K562 (cell line): Measurements from ENCODE around the gene WASL. TPM values are rescaled to one million over a fixed set of nuclear protein-coding genes. Genes with fewer than 3 reads are reported as not detected.

Experiments
- ELF2 ChIP-seq: fragments of 250-450 bp; sonication (Bioruptor Pico); IDR thresholded peaks from 2 replicates; pipeline ENCODE4 v1.5.0; 2021; ENCODE audit warnings: mild to moderate bottlenecking
- EP400 ChIP-seq: fragments of 450-650 bp; IDR thresholded peaks from 2 replicates; pipeline ENCODE4 v1.6.1; 2017; ENCODE audit warnings: antibody characterized with exemption, mild to moderate bottlenecking, moderate library complexity
- FOSL1 ChIP-seq: fragments of 200-800 bp; sonication (Bioruptor generic); conservative IDR thresholded peaks from 2 replicates; pipeline ENCODE4 v1.6.1; 2016; ENCODE audit warnings: missing genetic modification characterization, missing compliant biosample characterization
- FOXA1 ChIP-seq: fragments of 450-650 bp; IDR thresholded peaks from 2 replicates; pipeline ENCODE4 v1.6.1; 2016; ENCODE audit warnings: mild to moderate bottlenecking, borderline replicate concordance
- KLF10 ChIP-seq: fragments of 250-450 bp; sonication (Bioruptor Pico); IDR thresholded peaks from 2 replicates; pipeline ENCODE4 v1.6.1; 2021; ENCODE audit warnings: matching md5 sums
- KLF13 ChIP-seq: fragments of 450-650 bp; IDR thresholded peaks from 2 replicates; pipeline ENCODE4 v1.6.1; 2016; ENCODE audit warnings: missing genetic modification characterization, low read depth, mild to moderate bottlenecking, missing compliant biosample characterization, moderate library complexity, borderline replicate concordance
- MTA1 ChIP-seq: fragments of 450-650 bp; IDR thresholded peaks from 2 replicates; pipeline ENCODE4 v1.6.1; 2017; ENCODE audit warnings: borderline replicate concordance
- SRF ChIP-seq, 2 experiments: fragments of 250-450, 450-650 bp in 1 of 2; sonication (Bioruptor Pico) in 1 of 2; sonication (generic) in 1 of 2; formaldehyde crosslinking; IDR thresholded peaks; 2 replicates each; pipeline versions ENCODE4 v1.5.0 to v1.5.1; 2020 to 2022; ENCODE audit warnings: mild to moderate bottlenecking in 1 of 2, missing genetic modification reagents in 1 of 2
- U2AF1 ChIP-seq: fragments of 200-400 bp; formaldehyde crosslinking; optimal IDR thresholded peaks from 2 replicates; pipeline ENCODE3; 2017; ENCODE audit warnings: mild to moderate bottlenecking, low read depth, low read length, moderate library complexity
- ZFP1 ChIP-seq: fragments of 450-650 bp; formaldehyde crosslinking; IDR thresholded peaks from 2 replicates; pipeline ENCODE4 v1.4.0; 2020; ENCODE audit warnings: mild to moderate bottlenecking, mixed read lengths
- ZNF274 ChIP-seq: IDR thresholded peaks from 2 replicates; pipeline ENCODE4 v1.6.1; 2011; ENCODE audit warnings: low read depth, mild to moderate bottlenecking, low read length, moderate library complexity, borderline replicate concordance
- ZNF311 ChIP-seq: fragments of 250-450 bp; sonication (Bioruptor Pico); IDR thresholded peaks from 2 replicates; pipeline ENCODE4 v1.4.0; 2020; ENCODE audit warnings: mild to moderate bottlenecking, moderate library complexity
- polyA plus RNA-seq, 8 experiments: library from polyadenylated mRNA; depleted of rRNA in 4 of 8; stranded (reverse) in 5 of 8; unstranded in 3 of 8; fragments of >200 nt; fragmentation: Nextera tagmentation in 2 of 8; fragmentation: Illumina TruSeq in 1 of 8; extraction: Ambion mirVana in 2 of 8; extraction: Trizol in 1 of 8; gene quantifications; 2 replicates each; pipeline versions ENCODE4 v1.2.1 to v1.2.3, GENCODE V29; 2011 to 2014; ENCODE audit warnings: inconsistent platforms in 1 of 8, missing spikeins in 1 of 8
- total RNA-seq, 7 experiments: library from RNA; depleted of rRNA in 6 of 7; stranded (reverse); fragments of >200 nt in 6 of 7; fragmentation: Illumina TruSeq in 2 of 7; extraction: Trizol in 2 of 7; gene quantifications; 2 replicates each; pipeline versions ENCODE4 v1.2.1 to v1.2.3, GENCODE V29; 2011 to 2021; ENCODE audit warnings: low replicate concordance in 1 of 7
- TF ChIP-seq, protein P1 (sequence below): conservative IDR thresholded peaks from 2 replicates; pipeline ENCODE4 v1.6.1; 2011; ENCODE audit warnings: low read depth, mild to moderate bottlenecking, low read length; ENCODE audit not compliant: control insufficient read depth
- TF ChIP-seq, protein P2 (sequence below): fragments of 200-800 bp; sonication (Bioruptor generic); IDR thresholded peaks from 2 replicates; pipeline ENCODE4 v1.6.1; 2016; ENCODE audit warnings: missing genetic modification characterization, missing compliant biosample characterization
- TF ChIP-seq, protein P3 (sequence below): fragments of 200-400 bp; formaldehyde crosslinking; IDR thresholded peaks from 2 replicates; pipeline ENCODE4 v1.6.1; 2017; ENCODE audit warnings: mild to moderate bottlenecking, low read depth, low read length, moderate library complexity

The WASL gene
- total and polyA plus RNA-seq, 9 of the 15 experiments (the other 6 are each of a cell fraction or from before 2014, with no cell fraction given): 3.2 to 13.9 (median 8.3) TPM

DNA sequence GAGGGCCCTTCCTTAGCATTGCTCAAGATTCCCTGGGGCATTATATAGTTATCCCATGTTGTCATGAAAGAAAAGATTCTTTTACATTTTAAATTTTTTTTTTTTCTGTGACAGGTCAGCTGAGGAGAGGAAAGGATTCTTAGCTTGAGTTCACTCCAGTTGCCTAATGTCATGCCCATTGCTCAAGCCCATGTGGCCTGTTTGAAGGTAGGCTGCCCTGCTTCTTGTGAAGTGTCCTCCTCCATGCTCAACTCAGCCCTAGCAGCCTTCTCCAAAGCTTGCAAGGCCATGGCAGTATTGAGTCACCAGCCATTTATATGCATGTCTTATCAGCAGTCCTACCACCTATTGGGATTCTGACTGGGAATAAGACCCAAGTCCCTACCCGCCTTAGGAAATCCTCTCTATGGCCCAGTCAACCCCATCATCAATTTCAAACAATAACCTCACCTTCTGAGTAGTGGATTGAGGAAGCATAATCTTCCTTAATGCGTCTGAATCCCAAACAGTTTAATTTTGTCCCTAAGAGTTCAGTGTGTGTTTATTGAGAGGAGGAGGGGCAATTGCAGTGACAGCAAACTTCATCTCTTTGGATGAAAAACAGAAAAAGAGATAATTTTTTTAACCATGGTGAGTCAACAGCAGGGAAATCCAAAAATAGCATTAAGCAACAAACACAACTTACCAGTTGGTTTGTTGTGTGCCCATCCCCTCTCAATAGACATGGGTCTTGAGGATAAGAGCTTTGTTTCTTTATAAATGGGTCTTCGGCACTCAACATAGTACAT is 38.6 kb upstream of the WASL start (continued):
- TF ChIP-seq, protein P1, sequence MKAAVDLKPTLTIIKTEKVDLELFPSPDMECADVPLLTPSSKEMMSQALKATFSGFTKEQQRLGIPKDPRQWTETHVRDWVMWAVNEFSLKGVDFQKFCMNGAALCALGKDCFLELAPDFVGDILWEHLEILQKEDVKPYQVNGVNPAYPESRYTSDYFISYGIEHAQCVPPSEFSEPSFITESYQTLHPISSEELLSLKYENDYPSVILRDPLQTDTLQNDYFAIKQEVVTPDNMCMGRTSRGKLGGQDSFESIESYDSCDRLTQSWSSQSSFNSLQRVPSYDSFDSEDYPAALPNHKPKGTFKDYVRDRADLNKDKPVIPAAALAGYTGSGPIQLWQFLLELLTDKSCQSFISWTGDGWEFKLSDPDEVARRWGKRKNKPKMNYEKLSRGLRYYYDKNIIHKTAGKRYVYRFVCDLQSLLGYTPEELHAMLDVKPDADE: no peak
- TF ChIP-seq SRF (CRISPR knock-in tag; IDR thresholded peaks at IDR 0.05) (no peak), KLF13 (no peak), KLF10 (no peak), EP400 (no peak; the same call in 1 of the 2 replicates), ZNF311 (CRISPR knock-in tag) (0 out of 2 replicates have a peak, but pooled peaks have one; percentile 46), ELF2 (CRISPR knock-in tag) (no peak), U2AF1 (no peak), FOSL1 (tag) (peak; percentile 72), ZNF274 (no peak), FOXA1 (no peak), ZFP1 (CRISPR knock-in tag) (no peak), MTA1 (no peak)
- TF ChIP-seq, protein P2, sequence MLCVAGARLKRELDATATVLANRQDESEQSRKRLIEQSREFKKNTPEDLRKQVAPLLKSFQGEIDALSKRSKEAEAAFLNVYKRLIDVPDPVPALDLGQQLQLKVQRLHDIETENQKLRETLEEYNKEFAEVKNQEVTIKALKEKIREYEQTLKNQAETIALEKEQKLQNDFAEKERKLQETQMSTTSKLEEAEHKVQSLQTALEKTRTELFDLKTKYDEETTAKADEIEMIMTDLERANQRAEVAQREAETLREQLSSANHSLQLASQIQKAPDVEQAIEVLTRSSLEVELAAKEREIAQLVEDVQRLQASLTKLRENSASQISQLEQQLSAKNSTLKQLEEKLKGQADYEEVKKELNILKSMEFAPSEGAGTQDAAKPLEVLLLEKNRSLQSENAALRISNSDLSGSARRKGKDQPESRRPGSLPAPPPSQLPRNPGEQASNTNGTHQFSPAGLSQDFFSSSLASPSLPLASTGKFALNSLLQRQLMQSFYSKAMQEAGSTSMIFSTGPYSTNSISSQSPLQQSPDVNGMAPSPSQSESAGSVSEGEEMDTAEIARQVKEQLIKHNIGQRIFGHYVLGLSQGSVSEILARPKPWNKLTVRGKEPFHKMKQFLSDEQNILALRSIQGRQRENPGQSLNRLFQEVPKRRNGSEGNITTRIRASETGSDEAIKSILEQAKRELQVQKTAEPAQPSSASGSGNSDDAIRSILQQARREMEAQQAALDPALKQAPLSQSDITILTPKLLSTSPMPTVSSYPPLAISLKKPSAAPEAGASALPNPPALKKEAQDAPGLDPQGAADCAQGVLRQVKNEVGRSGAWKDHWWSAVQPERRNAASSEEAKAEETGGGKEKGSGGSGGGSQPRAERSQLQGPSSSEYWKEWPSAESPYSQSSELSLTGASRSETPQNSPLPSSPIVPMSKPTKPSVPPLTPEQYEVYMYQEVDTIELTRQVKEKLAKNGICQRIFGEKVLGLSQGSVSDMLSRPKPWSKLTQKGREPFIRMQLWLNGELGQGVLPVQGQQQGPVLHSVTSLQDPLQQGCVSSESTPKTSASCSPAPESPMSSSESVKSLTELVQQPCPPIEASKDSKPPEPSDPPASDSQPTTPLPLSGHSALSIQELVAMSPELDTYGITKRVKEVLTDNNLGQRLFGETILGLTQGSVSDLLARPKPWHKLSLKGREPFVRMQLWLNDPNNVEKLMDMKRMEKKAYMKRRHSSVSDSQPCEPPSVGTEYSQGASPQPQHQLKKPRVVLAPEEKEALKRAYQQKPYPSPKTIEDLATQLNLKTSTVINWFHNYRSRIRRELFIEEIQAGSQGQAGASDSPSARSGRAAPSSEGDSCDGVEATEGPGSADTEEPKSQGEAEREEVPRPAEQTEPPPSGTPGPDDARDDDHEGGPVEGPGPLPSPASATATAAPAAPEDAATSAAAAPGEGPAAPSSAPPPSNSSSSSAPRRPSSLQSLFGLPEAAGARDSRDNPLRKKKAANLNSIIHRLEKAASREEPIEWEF (CRISPR knock-in tag): no peak
- TF ChIP-seq, protein P3, sequence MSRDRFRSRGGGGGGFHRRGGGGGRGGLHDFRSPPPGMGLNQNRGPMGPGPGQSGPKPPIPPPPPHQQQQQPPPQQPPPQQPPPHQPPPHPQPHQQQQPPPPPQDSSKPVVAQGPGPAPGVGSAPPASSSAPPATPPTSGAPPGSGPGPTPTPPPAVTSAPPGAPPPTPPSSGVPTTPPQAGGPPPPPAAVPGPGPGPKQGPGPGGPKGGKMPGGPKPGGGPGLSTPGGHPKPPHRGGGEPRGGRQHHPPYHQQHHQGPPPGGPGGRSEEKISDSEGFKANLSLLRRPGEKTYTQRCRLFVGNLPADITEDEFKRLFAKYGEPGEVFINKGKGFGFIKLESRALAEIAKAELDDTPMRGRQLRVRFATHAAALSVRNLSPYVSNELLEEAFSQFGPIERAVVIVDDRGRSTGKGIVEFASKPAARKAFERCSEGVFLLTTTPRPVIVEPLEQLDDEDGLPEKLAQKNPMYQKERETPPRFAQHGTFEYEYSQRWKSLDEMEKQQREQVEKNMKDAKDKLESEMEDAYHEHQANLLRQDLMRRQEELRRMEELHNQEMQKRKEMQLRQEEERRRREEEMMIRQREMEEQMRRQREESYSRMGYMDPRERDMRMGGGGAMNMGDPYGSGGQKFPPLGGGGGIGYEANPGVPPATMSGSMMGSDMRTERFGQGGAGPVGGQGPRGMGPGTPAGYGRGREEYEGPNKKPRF: no peak
